ENCODE data around the gene SLC16A13. TPM values are rescaled to one million over a fixed set of nuclear protein-coding genes. Genes with fewer than 3 reads are reported as not detected.
"Not testable (repeated sequence)": the region's sequence is repeated elsewhere in the genome, so short reads cannot be mapped to it uniquely, and the experiment has no call there.

SLC16A13 gene
- total and polyA plus RNA-seq, 2 of the 8 experiments (the other 6 are each of a cell fraction or from before 2014, with no cell fraction given) = 5.4 to 5.8 TPM

- H3K4ac ChIP-seq (replicated peaks; ENCODE audit: insufficient read length, low read depth, low read length); H3K27me3 ChIP-seq (replicated peaks in 1 of 4; ENCODE audit: control insufficient read depth in 3 of 4, extremely low read depth in 1 of 4, insufficient read depth in 3 of 4, low read length in 3 of 4); H3K18ac ChIP-seq (ENCODE audit: extremely low read depth, low read length); H3K56ac ChIP-seq (replicated peaks; ENCODE audit: insufficient read length, low read depth, low read length); H3K79me1 ChIP-seq (ENCODE audit: low read depth, low read length); H2BK5ac ChIP-seq (ENCODE audit: low read depth, low read length); H2BK120ac ChIP-seq (replicated peaks; ENCODE audit: low read depth, low read length); FAIRE-seq; H3K4me1 ChIP-seq (replicated peaks in 1 of 4; ENCODE audit: control insufficient read depth in 3 of 4, insufficient read depth in 4 of 4, low read length in 3 of 4); H4K20me1 ChIP-seq (replicated peaks in 1 of 2; ENCODE audit: control insufficient read depth in 1 of 2, insufficient read depth in 2 of 2, low read length in 2 of 2); H2BK20ac ChIP-seq (ENCODE audit: low read length); H3K4me3 ChIP-seq (ENCODE audit: extremely low read depth in 1 of 4, insufficient read depth in 2 of 4, low read depth in 3 of 4, low read length in 4 of 4); H3K4me2 ChIP-seq (ENCODE audit: insufficient read depth in 1 of 2, low read depth in 2 of 2, low read length in 2 of 2); H3K27ac ChIP-seq (ENCODE audit: low read depth, low read length); H3K23me2 ChIP-seq (ENCODE audit: low read depth, low read length); H2AK5ac ChIP-seq (ENCODE audit: low read depth, low read length); H3K79me2 ChIP-seq (ENCODE audit: control insufficient read depth in 1 of 2, insufficient read depth in 2 of 2, low read length in 2 of 2); H3K9ac ChIP-seq (replicated peaks in 1 of 4; ENCODE audit: extremely low read depth in 1 of 4, low read depth in 3 of 4, low read length in 3 of 4); H3K23ac ChIP-seq (ENCODE audit: insufficient read length); H4K91ac ChIP-seq (replicated peaks; ENCODE audit: insufficient read length, low read length); H3K36me3 ChIP-seq (ENCODE audit: control insufficient read depth in 2 of 4, insufficient read depth in 4 of 4, low read length in 3 of 4); H2AFZ ChIP-seq (ENCODE audit: low read length); H4K8ac ChIP-seq (ENCODE audit: extremely low read depth, insufficient read depth, low read length); DNase-seq (ENCODE audit: low read depth in 1 of 2, low spot score in 2 of 2); H3K9me3 ChIP-seq (ENCODE audit: insufficient read depth in 2 of 2, low read depth in 1 of 2, low read length in 1 of 2); H2BK12ac ChIP-seq (ENCODE audit: low read depth, low read length); H4K5ac ChIP-seq (ENCODE audit: insufficient read length, low read depth, low read length); H3K14ac ChIP-seq (ENCODE audit: insufficient read length): not testable (repeated sequence)
- 94% methylated on average over 9 of the region's 9 CpGs; no CpG with 5 or more reads in 1 of the 2 experiments for WGBS, 2 experiments (ENCODE audit: extremely low coverage in 1 of 2, insufficient coverage in 1 of 2, insufficient read length in 1 of 2, insufficient replicate concordance in 2 of 2, low coverage in 1 of 2, low lambda C conversion rate in 2 of 2, missing lambda C conversion rate in 1 of 2)
- ChIA-PET CTCF (ENCODE audit: partially characterized antibody) (interaction anchor here (0.7 to 17.5 kb wide), 13 partner anchors 14 to 156 kb away, joined by 3 to 434 read pairs (median 4); partner anchors contain the start of gene ASGR1), POLR2A (ENCODE audit: partially characterized antibody) (interaction anchor here (1.4 kb wide), 1 partner anchor 82 kb away, joined by 3 read pairs; no protein-coding TSS in a partner anchor)
- H2BK15ac ChIP-seq (ENCODE audit: low read length) = peak overlapping the region; percentile 63; the same call in 1 of the 2 replicates
These were observed 14.8 kb downstream of the SLC16A13 start for GRCh38 chr17:7050583-7050982.

Data from H1 (cell line).